Measurements from ENCODE around the gene ARID3B.

GRCh38 chr15:74611834-74612233, 70.8 kb downstream of the ARID3B start:
- TF ChIP-seq CTCF (IDR thresholded peaks at IDR 0.05; ENCODE audit: insufficient read depth, low read length) (no peak), POLR2AphosphoS5 (IDR thresholded peaks at IDR 0.05; ENCODE audit: low read depth) (no peak)
- TF ChIP-seq, protein P1, sequence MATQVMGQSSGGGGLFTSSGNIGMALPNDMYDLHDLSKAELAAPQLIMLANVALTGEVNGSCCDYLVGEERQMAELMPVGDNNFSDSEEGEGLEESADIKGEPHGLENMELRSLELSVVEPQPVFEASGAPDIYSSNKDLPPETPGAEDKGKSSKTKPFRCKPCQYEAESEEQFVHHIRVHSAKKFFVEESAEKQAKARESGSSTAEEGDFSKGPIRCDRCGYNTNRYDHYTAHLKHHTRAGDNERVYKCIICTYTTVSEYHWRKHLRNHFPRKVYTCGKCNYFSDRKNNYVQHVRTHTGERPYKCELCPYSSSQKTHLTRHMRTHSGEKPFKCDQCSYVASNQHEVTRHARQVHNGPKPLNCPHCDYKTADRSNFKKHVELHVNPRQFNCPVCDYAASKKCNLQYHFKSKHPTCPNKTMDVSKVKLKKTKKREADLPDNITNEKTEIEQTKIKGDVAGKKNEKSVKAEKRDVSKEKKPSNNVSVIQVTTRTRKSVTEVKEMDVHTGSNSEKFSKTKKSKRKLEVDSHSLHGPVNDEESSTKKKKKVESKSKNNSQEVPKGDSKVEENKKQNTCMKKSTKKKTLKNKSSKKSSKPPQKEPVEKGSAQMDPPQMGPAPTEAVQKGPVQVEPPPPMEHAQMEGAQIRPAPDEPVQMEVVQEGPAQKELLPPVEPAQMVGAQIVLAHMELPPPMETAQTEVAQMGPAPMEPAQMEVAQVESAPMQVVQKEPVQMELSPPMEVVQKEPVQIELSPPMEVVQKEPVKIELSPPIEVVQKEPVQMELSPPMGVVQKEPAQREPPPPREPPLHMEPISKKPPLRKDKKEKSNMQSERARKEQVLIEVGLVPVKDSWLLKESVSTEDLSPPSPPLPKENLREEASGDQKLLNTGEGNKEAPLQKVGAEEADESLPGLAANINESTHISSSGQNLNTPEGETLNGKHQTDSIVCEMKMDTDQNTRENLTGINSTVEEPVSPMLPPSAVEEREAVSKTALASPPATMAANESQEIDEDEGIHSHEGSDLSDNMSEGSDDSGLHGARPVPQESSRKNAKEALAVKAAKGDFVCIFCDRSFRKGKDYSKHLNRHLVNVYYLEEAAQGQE (IDR thresholded peaks at IDR 0.05; ENCODE audit: insufficient replicate concordance, low read depth), result no peak

All from HL-60 (cell line).